HCT116 (cell line): ENCODE data around the gene SEMA5A.

Experiments
- CEBPB ChIP-seq: IDR thresholded peaks from 2 replicates; pipeline ENCODE4 v1.6.1; 2012; ENCODE audit warnings: low read depth
- EZH2 ChIP-seq: fragments of 200-600 bp; sonication (generic); IDR thresholded peaks from 2 replicates; pipeline ENCODE4 v1.6.1; 2017; ENCODE audit warnings: antibody characterized with exemption, mixed run types
- FOSL1 ChIP-seq: IDR thresholded peaks from 2 replicates; pipeline ENCODE4 v1.6.1; 2012; ENCODE audit warnings: low read depth
- POLR2A ChIP-seq: IDR thresholded peaks from 2 replicates; pipeline ENCODE4 v1.7.0; 2011; ENCODE audit warnings: borderline replicate concordance; ENCODE audit not compliant: insufficient read depth, insufficient read length; ENCODE audit errors: extremely low read depth
- POLR2AphosphoS5 ChIP-seq: IDR thresholded peaks from 2 replicates; pipeline ENCODE4 v1.6.1; 2011; ENCODE audit warnings: mild to moderate bottlenecking, low read depth, low read length, moderate library complexity
- RAD21 ChIP-seq: IDR thresholded peaks from 2 replicates; pipeline ENCODE4 v1.6.1; 2012; ENCODE audit warnings: low read depth, mild to moderate bottlenecking
- ZNF274 ChIP-seq: fragments of 200-500 bp; sonication (Bioruptor generic); IDR thresholded peaks from 2 replicates; pipeline ENCODE4 v1.6.1; 2014; ENCODE audit warnings: mild to moderate bottlenecking, low read depth, low read length, inconsistent platforms
- TF ChIP-seq, protein P1 (sequence below), 3 experiments: fragments of 200-600 bp in 1 of 3; sonication (generic) in 1 of 3; IDR thresholded peaks in 2 of 3; conservative IDR thresholded peaks in 1 of 3; 2 replicates each; pipeline ENCODE4 v1.5.1; 2012 to 2017; ENCODE audit warnings: low read depth in 2 of 3, low read length in 2 of 3, antibody characterized with exemption in 1 of 3, borderline replicate concordance in 1 of 3, control low read depth in 1 of 3, mild to moderate bottlenecking in 1 of 3, mixed read lengths in 1 of 3, mixed run types in 1 of 3, moderate library complexity in 1 of 3; ENCODE audit not compliant: insufficient read depth in 1 of 3
- TF ChIP-seq, protein P2 (sequence below): IDR thresholded peaks from 2 replicates; pipeline ENCODE4 v1.6.1; 2012

- TF ChIP-seq EZH2, result no peak
- TF ChIP-seq FOSL1, result no peak
- no peak for TF ChIP-seq RAD21
- TF ChIP-seq, protein P1, sequence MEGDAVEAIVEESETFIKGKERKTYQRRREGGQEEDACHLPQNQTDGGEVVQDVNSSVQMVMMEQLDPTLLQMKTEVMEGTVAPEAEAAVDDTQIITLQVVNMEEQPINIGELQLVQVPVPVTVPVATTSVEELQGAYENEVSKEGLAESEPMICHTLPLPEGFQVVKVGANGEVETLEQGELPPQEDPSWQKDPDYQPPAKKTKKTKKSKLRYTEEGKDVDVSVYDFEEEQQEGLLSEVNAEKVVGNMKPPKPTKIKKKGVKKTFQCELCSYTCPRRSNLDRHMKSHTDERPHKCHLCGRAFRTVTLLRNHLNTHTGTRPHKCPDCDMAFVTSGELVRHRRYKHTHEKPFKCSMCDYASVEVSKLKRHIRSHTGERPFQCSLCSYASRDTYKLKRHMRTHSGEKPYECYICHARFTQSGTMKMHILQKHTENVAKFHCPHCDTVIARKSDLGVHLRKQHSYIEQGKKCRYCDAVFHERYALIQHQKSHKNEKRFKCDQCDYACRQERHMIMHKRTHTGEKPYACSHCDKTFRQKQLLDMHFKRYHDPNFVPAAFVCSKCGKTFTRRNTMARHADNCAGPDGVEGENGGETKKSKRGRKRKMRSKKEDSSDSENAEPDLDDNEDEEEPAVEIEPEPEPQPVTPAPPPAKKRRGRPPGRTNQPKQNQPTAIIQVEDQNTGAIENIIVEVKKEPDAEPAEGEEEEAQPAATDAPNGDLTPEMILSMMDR (IDR thresholded peaks at IDR 0.05 in 2 of 3, conservative IDR thresholded peaks at IDR 0.05 in 1 of 3; ENCODE audit: borderline replicate concordance in 1 of 3, insufficient read depth in 1 of 3, low read depth in 2 of 3, low read length in 2 of 3), result no peak
- TF ChIP-seq ZNF274, result no peak
- TF ChIP-seq, protein P2, sequence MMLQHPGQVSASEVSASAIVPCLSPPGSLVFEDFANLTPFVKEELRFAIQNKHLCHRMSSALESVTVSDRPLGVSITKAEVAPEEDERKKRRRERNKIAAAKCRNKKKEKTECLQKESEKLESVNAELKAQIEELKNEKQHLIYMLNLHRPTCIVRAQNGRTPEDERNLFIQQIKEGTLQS, result no peak
- no peak for TF ChIP-seq POLR2A
- no peak for TF ChIP-seq CEBPB
- TF ChIP-seq POLR2AphosphoS5, result no peak
Observed at GRCh38 chr5:9140202-9140601, 405.7 kb downstream of the SEMA5A start.
